NCI-H526 (cell line): Measurements from ENCODE around the gene KCNC2.

Source experiments
- DNase-seq, 2 experiments: peaks; one replicate each; lab custom pipeline; 2025; lab: John Stamatoyannopoulos, UW

Gene KCNC2

DNA sequence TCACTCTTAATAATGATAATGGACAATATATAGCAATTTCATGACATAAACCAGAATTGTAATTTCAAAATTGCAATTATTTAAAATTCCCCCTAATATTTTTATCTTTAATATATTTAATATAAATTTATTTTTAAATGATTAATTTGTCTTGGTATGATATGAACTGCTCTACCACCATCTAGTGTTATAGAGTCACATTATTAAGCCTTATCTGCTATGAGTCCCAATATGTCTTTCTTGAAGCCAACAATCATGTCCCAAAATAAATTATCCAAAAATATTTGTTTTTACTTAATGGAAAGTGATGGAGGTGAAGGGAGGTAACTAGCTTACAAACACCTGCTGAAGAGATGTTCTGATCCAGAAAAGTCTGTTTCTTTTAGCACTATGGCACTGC lies 151.4 kb downstream of the KCNC2 start:
- no peak for DNase-seq

DNA sequence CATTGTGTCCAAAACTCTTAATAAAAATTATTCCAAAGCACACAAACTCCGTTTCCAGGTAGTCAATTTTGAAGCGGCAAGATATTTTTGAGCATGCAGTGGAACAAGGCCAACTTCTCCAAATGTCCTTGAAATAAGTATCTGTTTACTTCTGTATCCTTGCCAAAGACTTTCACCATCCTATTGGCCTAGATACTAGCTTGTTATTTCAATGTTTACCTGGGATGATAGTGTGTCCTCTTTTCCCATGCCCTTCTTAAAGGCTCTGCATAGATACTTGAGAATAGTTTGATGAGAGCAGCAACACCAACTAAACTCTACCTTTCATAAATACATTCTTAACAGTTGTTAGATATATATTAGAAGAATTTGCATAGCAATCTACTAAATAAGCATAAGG lies 160.9 kb downstream of the KCNC2 start:
- no peak for DNase-seq

DNA sequence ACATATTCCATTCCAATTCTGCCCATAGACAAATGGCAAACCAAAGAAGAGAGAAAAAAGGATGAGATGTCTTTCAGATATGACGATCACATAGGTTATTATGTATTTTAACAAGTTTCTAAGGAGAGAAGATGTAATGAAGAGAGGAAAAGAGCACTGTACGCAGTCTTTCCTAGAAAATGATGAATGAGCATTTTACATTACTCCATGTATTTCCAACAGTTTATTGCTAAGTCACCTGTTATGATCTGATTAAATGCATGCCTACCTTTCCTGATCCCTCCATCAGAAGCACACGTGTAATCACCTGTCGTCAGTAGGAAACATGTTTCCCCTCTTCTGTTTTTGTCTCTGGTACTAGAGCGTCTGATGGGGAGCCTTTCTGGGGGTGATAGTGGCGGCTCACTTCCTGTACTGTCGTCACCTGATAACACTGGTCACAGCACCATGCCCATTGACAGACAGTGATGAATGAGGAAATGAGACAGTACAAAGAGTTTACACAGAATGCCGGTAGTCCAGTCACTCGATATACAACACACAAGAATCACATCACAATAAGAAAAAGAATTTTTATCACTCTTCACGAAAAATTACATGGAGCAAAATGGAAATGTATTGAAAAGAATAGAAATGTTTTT lies 161.6 kb downstream of the KCNC2 start:
- no peak for DNase-seq

DNA sequence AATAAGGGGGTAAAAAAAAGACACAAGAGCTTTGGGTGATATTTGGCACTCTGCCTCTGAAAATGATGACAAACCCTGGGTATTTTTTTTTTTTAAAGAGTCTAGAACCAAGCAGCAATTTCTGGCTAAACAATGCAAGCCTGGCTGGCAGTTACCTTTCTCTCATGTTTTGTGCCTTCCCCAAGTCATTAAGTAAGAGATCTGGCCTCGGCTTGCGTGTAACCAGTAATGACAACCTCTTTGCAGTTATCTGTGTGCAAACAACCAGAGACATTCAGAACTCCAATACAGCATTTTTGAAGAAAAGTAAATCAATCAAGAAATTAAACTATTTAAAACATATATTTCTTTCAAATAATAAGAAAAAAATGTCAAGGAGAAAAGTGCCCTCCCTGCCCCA lies 167.5 kb downstream of the KCNC2 start:
- DNase-seq, result no peak

DNA sequence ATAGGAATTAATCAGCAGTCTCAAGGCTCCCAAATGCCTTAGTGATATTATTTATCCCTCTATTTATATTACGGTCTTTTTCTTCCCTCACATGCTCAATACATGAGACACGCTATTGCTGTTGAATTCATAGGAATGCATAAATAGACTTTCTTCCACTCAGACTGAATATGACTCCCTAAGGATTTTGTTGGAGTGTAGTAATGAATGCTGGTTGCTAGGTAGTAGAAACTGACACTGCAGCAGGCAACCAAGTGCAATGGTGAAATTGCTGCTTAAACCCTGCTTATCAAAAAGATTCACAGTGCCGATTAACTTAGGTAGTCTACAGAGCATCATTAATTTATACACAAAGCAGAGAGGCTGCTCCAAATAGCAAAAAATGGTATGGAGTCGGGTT lies 168.2 kb downstream of the KCNC2 start:
- no peak for DNase-seq

DNA sequence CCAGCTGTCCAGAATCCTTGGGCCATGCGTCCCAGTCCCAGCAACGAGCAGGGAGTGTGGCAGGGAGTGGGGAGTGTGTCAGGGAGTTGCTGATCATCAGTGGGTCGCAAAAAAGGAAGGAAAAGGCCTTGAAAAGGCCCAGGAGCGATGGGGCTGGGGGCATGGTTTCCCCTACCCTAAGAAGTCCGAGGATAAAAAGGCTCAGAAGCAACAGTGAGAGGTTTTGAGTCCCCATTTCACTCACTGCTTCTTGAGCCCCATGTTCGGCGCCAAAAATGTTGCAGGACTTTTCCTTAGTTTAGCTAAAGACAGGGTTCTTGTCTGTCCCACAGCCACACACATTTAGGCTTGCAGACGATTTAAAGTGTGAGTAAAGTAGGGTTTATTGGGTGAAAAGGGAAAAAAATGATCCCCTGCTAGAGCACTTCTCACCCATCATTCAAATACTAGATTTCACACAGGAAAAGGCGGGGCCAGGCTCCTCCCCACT lies 189.5 kb downstream of the KCNC2 start:
- no peak for DNase-seq

DNA sequence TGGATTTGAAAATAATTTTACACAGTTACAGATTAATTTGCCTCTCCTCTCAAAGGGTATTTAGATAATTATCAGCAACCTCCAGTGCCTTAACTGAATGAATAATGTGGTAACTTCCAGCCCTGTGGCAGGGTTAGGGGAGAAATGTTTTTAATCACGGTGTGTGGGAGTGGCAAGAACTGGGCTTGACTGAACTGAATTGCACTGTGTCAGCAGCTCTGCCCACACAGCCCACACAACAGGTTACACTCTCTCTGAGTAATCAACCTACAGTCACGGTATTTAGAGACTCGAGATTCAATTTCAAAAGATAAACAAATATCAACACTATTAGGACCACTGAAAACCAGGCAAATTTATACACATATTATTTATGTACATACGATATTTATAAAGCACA lies 198.5 kb downstream of the KCNC2 start:
- DNase-seq, result no peak

DNA sequence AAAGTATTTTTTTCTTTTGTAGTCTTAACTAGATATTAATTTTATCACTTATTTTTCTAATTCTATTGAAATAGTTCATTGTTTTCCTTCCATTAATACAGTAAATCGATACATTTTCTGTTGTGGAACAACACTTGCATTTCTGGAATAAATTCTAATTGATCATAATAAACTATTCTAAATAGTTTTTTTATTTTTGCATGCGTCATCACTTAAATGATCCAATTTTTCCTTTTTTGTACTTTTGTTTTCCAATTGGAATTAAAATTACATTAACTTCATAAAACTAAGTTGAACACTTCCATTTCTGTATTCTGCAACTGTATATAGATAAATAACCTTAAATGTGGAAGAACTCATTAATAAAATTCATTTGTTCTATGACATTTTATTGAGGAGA lies 202.5 kb downstream of the KCNC2 start:
- DNase-seq, result no peak

DNA sequence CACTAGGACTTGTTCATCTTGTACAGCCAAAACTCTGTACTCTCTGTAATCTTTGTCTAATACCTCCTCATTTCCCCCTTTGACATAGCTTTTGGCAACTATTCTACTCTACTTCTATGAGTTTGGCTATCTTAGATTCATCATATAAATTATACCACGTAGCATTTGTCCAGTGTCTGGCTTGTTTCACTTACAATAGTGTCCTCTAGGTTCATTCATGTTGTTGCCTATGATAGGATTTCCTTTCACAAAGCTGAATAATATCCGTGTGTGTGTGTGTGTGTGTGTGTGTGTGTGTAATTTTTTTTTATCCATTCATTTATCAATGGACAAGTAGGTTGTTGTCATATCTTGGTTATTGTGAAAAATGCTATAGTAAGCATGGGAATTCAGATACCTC lies 209.5 kb downstream of the KCNC2 start:
- DNase-seq, result no peak

DNA sequence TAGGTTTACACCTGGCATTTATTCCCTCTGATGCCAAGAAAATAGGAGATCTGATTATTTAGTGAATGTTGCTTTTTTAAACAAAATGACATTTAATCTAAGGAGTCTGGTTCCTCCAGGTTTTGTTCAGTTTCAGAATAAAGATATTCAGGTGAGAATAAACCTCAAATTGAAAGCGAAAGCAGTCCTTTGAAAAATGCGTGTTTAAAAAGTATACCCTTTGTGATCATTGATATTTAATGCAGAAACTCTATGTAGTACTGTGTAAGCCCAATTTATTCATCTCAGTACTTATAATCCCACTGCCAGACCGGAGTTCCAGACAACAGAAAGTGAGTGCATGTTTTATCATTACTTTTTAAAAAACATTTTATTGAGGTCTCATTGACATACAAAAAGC lies 210.2 kb downstream of the KCNC2 start:
- no peak for DNase-seq
